Endothelial cell of umbilical vein (primary cell): ENCODE results near the gene AASDH. TPM values are rescaled to one million over a fixed set of nuclear protein-coding genes. Genes with fewer than 3 reads are reported as not detected.

ENCODE experiments used
- BruUV-seq: library from RNA; stranded (reverse); fragments of 400-500 nt; replicated peaks from 2 replicates; lab custom pipeline; 2021; lab: Mats Ljungman, UMichigan
- CTCF ChIA-PET: fragments of 300-600, 350-600 bp; sonication (Branson Sonifier 250); formaldehyde crosslinking; loops from one replicate; lab custom pipeline; 2021; ENCODE audit warnings: antibody characterized with exemption, inconsistent platforms; lab: Charles Lee
- POLR2A ChIA-PET: fragments of 300-600, 350-600 bp; sonication (Branson Sonifier 250); formaldehyde crosslinking; loops from one replicate; lab custom pipeline; 2021; ENCODE audit warnings: antibody characterized with exemption, inconsistent platforms; lab: Charles Lee
- DNase-seq: peaks from one replicate; pipeline ENCODE4 v3.0.0-alpha.2; 2011; ENCODE audit warnings: low read depth, low spot score
- FAIRE-seq: peaks from 2 replicates; lab custom pipeline; 2011; peaks lifted over from hg19 to GRCh38; lab: Jason Lieb, UNC
- H2AFZ ChIP-seq: 2 replicates; pipeline ENCODE4 v1.6.0; 2012; ENCODE audit warnings: low read depth, low read length, control low read depth, inconsistent platforms
- H3K27ac ChIP-seq: 2 replicates; pipeline ENCODE4 v1.5.1; 2011; ENCODE audit warnings: low read depth, mild to moderate bottlenecking, control low read depth, low read length, moderate library complexity; ENCODE audit not compliant: insufficient read depth
- H3K27me3 ChIP-seq, 2 experiments: 2 replicates each; pipeline versions ENCODE4 v1.6.0 to v1.6.1; 2011; ENCODE audit warnings: low read length in 2 of 2, mixed read lengths in 1 of 2; ENCODE audit not compliant: control insufficient read depth in 2 of 2, insufficient read depth in 2 of 2
- H3K36me3 ChIP-seq, 2 experiments: 2 replicates in 1 of 2; 3 replicates in 1 of 2; pipeline ENCODE4 v1.5.1; 2011; ENCODE audit warnings: low read length in 2 of 2, mild to moderate bottlenecking in 1 of 2, moderate library complexity in 1 of 2; ENCODE audit not compliant: control insufficient read depth in 2 of 2, insufficient read depth in 2 of 2; ENCODE audit errors: extremely low read depth in 1 of 2
- H3K4me1 ChIP-seq: 3 replicates; pipeline ENCODE4 v1.5.1; 2011; ENCODE audit warnings: mild to moderate bottlenecking, low read length; ENCODE audit not compliant: control insufficient read depth, insufficient read depth; ENCODE audit errors: extremely low read depth
- H3K4me2 ChIP-seq: 2 replicates; pipeline ENCODE4 v1.6.1; 2011; ENCODE audit warnings: low read length, control low read depth, mixed read lengths; ENCODE audit not compliant: insufficient read depth
- H3K4me3 ChIP-seq, 3 experiments: fragments of 200-600 bp in 1 of 3; sonication (generic), shearing (Covaris generic) in 1 of 3; replicated peaks in 1 of 3; 2 replicates each; pipeline ENCODE4 v1.5.1; 2011 to 2016; ENCODE audit warnings: control low read depth in 3 of 3, low read length in 3 of 3, mild to moderate bottlenecking in 2 of 3, inconsistent platforms in 1 of 3, low read depth in 1 of 3, moderate library complexity in 1 of 3; ENCODE audit not compliant: insufficient read depth in 1 of 3
- H3K79me2 ChIP-seq: 2 replicates; pipeline ENCODE4 v1.6.0; 2012; ENCODE audit warnings: low read length, inconsistent platforms; ENCODE audit not compliant: control insufficient read depth, insufficient read depth
- H3K9ac ChIP-seq: replicated peaks from 2 replicates; pipeline ENCODE3; 2011; ENCODE audit warnings: low read length, control low read depth; ENCODE audit not compliant: insufficient read depth; ENCODE audit errors: extremely low read depth
- H3K9me1 ChIP-seq: replicated peaks from 3 replicates; pipeline ENCODE4 v1.6.0; 2011; ENCODE audit warnings: mild to moderate bottlenecking, low read length; ENCODE audit not compliant: control insufficient read depth, insufficient read depth; ENCODE audit errors: extremely low read depth
- H3K9me3 ChIP-seq: replicated peaks from 2 replicates; pipeline ENCODE4 v1.5.1; 2012; ENCODE audit warnings: low read length, inconsistent platforms; ENCODE audit not compliant: control insufficient read depth, insufficient read depth
- H4K20me1 ChIP-seq: replicated peaks from 2 replicates; pipeline ENCODE3; 2011; ENCODE audit warnings: mild to moderate bottlenecking, low read length; ENCODE audit not compliant: control insufficient read depth, insufficient read depth; ENCODE audit errors: extremely low read depth
- CTCF ChIP-seq, 2 donors: IDR thresholded peaks; 1 replicate in 1 of 2; 2 replicates in 1 of 2; pipeline ENCODE4 v1.5.1; 2011; ENCODE audit warnings: low read length in 2 of 2, mild to moderate bottlenecking in 2 of 2, moderate library complexity in 2 of 2, control low read depth in 1 of 2, inconsistent platforms in 1 of 2, low read depth in 1 of 2; ENCODE audit not compliant: insufficient read depth in 1 of 2; ENCODE audit errors: extremely low read depth in 1 of 2
- EZH2 ChIP-seq: IDR thresholded peaks from 2 replicates; pipeline ENCODE4 v1.6.1; 2012; ENCODE audit warnings: borderline replicate concordance, low read depth, mild to moderate bottlenecking, moderate library complexity, low read length, inconsistent platforms; ENCODE audit not compliant: severe bottlenecking
- FOS ChIP-seq: IDR thresholded peaks from 2 replicates; pipeline ENCODE4 v1.6.1; 2011; ENCODE audit warnings: mild to moderate bottlenecking, low read length, moderate library complexity, borderline replicate concordance; ENCODE audit not compliant: insufficient read depth
- GATA2 ChIP-seq: IDR thresholded peaks from 2 replicates; pipeline ENCODE4 v1.7.0; 2011; ENCODE audit warnings: low read depth, mild to moderate bottlenecking, moderate library complexity, mixed read lengths, low read length; ENCODE audit not compliant: insufficient read length, insufficient read depth
- JUN ChIP-seq: IDR thresholded peaks from 2 replicates; pipeline ENCODE4 v1.6.1; 2011; ENCODE audit warnings: borderline replicate concordance, low read depth; ENCODE audit not compliant: insufficient read length, insufficient read depth
- MAX ChIP-seq: IDR thresholded peaks from 2 replicates; pipeline ENCODE4 v1.6.1; 2011; ENCODE audit not compliant: insufficient read depth, insufficient read length
- MYC ChIP-seq: IDR thresholded peaks from one replicate; pipeline ENCODE4 v1.6.1; 2011; ENCODE audit warnings: mild to moderate bottlenecking, low read depth, low read length
- POLR2A ChIP-seq: IDR thresholded peaks from 2 replicates; pipeline ENCODE4 v1.6.1; 2012; ENCODE audit warnings: low read depth, mild to moderate bottlenecking, control low read depth, low read length
- POLR2AphosphoS5 ChIP-seq: IDR thresholded peaks from 2 replicates; pipeline ENCODE4 v1.6.1; 2012; ENCODE audit warnings: low read depth, mild to moderate bottlenecking, control low read depth, low read length, moderate library complexity; ENCODE audit not compliant: insufficient read depth
- dilution Hi-C: fragments of 300-500 bp; cut with MboI; formaldehyde crosslinking; loops from one replicate; pipeline ENCODE4 v1.15.0; 2019; ENCODE audit warnings: low sequenced_read_pairs; ENCODE audit not compliant: extremely low pct_ligation_motif_present
- intact Hi-C: fragments of 100-400 bp; cut with micrococcal nuclease; formaldehyde crosslinking; loops from one replicate; pipeline ENCODE4 v1.10.0; 2022
- polyA plus RNA-seq, 4 experiments: library from polyadenylated mRNA; depleted of rRNA in 3 of 4; stranded (reverse) in 3 of 4; unstranded in 1 of 4; fragments of >200 nt; gene quantifications; 2 replicates each; pipeline versions ENCODE4 v1.2.1 to v1.2.3, GENCODE V29; 2011 to 2012; ENCODE audit warnings: missing spikeins in 1 of 4
- total RNA-seq: library from RNA; stranded (reverse); gene quantifications from 2 replicates; pipeline ENCODE4 v1.2.3, GENCODE V29; 2021

AASDH gene
- total and polyA plus RNA-seq, 2 donors (not counting 3 experiments of a cell fraction or from before 2014, with no cell fraction given), result 4.2 to 9.5 TPM

GRCh38 chr4:56293121-56293520 lies 94.2 kb downstream of the AASDH start:
- ChIA-PET CTCF (interaction anchor here (1.3 kb wide), 1 partner anchor 344 kb away, joined by 3 read pairs; the partner anchor contains the start of gene CEP135), POLR2A (interaction anchor here (0.6 kb wide), 1 partner anchor 1658 kb away, joined by 3 read pairs; no protein-coding TSS in a partner anchor)
- Histone ChIP-seq H3K36me3 (no peaks in the 10 kb centered on the region), H3K9ac (no peak overlapping the region), H3K27me3 (no peaks in the 10 kb centered on the region), H3K27ac (no peak overlapping the region), H3K4me1 (peaks cover 9% of the 10 kb centered on the region), H3K4me2 (no peak overlapping the region), H4K20me1 (no peaks in the 10 kb centered on the region), H3K9me1 (no peaks in the 10 kb centered on the region), H2AFZ (no peak overlapping the region), H3K9me3 (no peaks in the 10 kb centered on the region), H3K4me3 (no peak overlapping the region), H3K79me2 (no peaks in the 10 kb centered on the region)
- intact Hi-C loops (no loop called here), dilution Hi-C loops (no loop called here)
- DNase-seq (no peak), FAIRE-seq (no peak)
- no peak for TF ChIP-seq EZH2
- no peak for TF ChIP-seq POLR2AphosphoS5
- TF ChIP-seq MYC, result no peak
- no peak for TF ChIP-seq CTCF (IDR thresholded peaks at IDR 0.05; ENCODE audit: extremely low read depth in 1 of 2, insufficient read depth in 1 of 2, low read depth in 1 of 2, low read length in 2 of 2)
- TF ChIP-seq JUN, result no peak
- TF ChIP-seq GATA2, result no peak
- no peak for TF ChIP-seq MAX
- no peak for TF ChIP-seq POLR2A
- no peak for TF ChIP-seq FOS
- BruUV-seq, result no TSS peak
